Ishikawa (cell line): ENCODE measurements around the gene NLRP2B.

Source experiments
- CREB1 ChIP-seq: IDR thresholded peaks from 2 replicates; pipeline ENCODE4 v1.6.1; 2012; ENCODE audit warnings: low read depth
- EGR1 ChIP-seq: IDR thresholded peaks from 2 replicates; pipeline ENCODE4 v1.6.1; 2012
- EP300 ChIP-seq: IDR thresholded peaks from 2 replicates; pipeline ENCODE4 v1.6.1; 2012; ENCODE audit warnings: borderline replicate concordance
- TF ChIP-seq, protein P1 (sequence below): IDR thresholded peaks from 2 replicates; pipeline ENCODE4 v1.6.1; 2012

DNA sequence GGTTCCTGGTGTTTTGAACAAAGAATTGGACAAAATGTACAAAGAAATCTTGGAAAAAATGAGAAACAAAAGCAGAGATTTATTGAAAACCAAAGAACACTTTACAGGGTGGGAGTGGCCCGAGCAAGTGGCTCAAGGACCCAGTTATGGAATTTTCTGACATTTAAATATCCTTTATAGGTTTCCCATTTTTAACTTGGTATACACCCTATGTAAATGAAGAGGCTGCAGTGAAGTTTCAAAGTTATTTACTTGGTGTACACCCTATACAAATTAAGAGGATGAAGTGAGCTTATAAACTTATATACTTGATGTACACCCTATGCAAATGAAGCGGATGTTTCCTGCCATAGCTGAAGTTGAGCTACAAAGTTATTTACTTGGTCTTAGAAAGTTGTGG, 4.7 kb downstream of the NLRP2B start:
- TF ChIP-seq CREB1 = no peak
- TF ChIP-seq, protein P1, sequence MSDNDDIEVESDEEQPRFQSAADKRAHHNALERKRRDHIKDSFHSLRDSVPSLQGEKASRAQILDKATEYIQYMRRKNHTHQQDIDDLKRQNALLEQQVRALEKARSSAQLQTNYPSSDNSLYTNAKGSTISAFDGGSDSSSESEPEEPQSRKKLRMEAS = no peak
- TF ChIP-seq EGR1 = no peak
- no peak for TF ChIP-seq EP300
